HUES64 (cell line): ENCODE data around the gene CTSE.

ENCODE experiments used
- H3K27ac ChIP-seq: 2 replicates; pipeline ENCODE4 v1.7.0; 2013; ENCODE audit warnings: low read depth, low read length, inconsistent platforms
- H3K27me3 ChIP-seq: 2 replicates; pipeline ENCODE4 v1.6.1; 2013; ENCODE audit warnings: mild to moderate bottlenecking, low read length; ENCODE audit not compliant: insufficient read depth
- H3K36me3 ChIP-seq: 2 replicates; pipeline ENCODE4 v1.6.1; 2013; ENCODE audit warnings: mild to moderate bottlenecking, low read length; ENCODE audit not compliant: insufficient read depth
- H3K4me1 ChIP-seq: 2 replicates; pipeline ENCODE4 v1.6.1; 2013; ENCODE audit warnings: mild to moderate bottlenecking, low read length, moderate library complexity; ENCODE audit not compliant: insufficient read depth
- H3K4me3 ChIP-seq: 2 replicates; pipeline ENCODE4 v1.5.1; 2013; ENCODE audit warnings: mild to moderate bottlenecking, low read length, moderate library complexity
- H3K9ac ChIP-seq: 2 replicates; pipeline ENCODE4 v1.6.1; 2013; ENCODE audit warnings: mild to moderate bottlenecking, low read depth, low read length
- H3K9me3 ChIP-seq: 2 replicates; pipeline ENCODE4 v1.6.1; 2013; ENCODE audit warnings: low read depth, low read length; ENCODE audit not compliant: insufficient read depth
- WGBS: fragments of 150-250, 120-280 bp; methylation state at CpG from one replicate; pipeline ENCODE4 v1.1.7; 2013; ENCODE audit warnings: missing lambda C conversion rate; 5-methylcytosine and 5-hydroxymethylcytosine counted together

CTSE gene

DNA sequence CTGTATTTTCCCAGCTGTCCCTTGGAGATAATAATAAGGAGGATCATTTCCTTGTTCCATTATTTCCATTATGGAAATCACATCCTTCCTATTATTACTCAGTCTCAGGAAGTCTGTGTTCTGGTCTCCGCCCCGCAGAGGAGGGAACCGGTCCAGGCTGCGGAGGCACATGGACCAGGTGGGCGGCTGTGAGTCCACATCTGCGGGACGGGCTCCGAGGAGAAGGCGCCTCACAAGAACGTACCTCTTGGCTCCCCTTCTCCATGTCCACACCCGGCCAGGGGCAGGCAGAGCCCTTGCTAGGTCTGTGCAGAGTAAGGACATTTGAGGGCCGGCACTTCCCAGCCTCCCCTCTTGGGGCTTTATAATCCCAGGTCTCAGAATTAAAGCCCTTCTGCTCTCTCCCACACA is 35.1 kb downstream of the CTSE start:
- Histone ChIP-seq H3K9ac (no peak overlapping the region), H3K27me3 (no peaks in the 10 kb centered on the region), H3K9me3 (no peaks in the 10 kb centered on the region), H3K4me3 (no peak overlapping the region), H3K27ac (no peak overlapping the region), H3K4me1 (no peaks in the 10 kb centered on the region), H3K36me3 (no peaks in the 10 kb centered on the region)
- 93% methylated on average over 12 of the region's 12 CpGs for WGBS

GRCh38 chr1:205986861-205987260 is 36.8 kb downstream of the CTSE start:
- WGBS: 83% methylated on average over 1 of the region's 2 CpGs
- H3K4me3 ChIP-seq: no peak overlapping the region
- no peaks in the 10 kb centered on the region for H3K36me3 ChIP-seq
- no peaks in the 10 kb centered on the region for H3K4me1 ChIP-seq
- no peaks in the 10 kb centered on the region for H3K27me3 ChIP-seq
- no peak overlapping the region for H3K27ac ChIP-seq
- H3K9me3 ChIP-seq: no peaks in the 10 kb centered on the region
- H3K9ac ChIP-seq: no peak overlapping the region

DNA sequence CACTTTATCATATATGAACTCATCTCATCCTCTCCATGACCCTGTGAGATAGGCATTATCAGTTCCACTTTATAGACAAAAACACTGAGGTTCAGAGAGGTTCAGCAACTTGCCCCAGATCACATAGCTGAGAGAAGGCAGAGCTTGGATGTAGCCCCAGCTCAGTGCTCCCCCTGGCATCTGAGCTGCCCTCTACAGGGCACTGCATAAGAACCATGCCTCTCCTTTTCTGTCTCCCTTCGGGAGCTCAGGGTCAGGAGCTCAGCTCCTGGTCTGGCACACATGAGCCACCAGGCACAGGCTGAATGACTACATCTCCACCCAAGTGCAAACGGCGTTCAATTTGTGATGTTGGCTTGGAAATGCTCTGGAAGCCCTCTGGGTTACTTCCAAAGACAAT is 37.4 kb downstream of the CTSE start:
- no peaks in the 10 kb centered on the region for H3K27me3 ChIP-seq

DNA sequence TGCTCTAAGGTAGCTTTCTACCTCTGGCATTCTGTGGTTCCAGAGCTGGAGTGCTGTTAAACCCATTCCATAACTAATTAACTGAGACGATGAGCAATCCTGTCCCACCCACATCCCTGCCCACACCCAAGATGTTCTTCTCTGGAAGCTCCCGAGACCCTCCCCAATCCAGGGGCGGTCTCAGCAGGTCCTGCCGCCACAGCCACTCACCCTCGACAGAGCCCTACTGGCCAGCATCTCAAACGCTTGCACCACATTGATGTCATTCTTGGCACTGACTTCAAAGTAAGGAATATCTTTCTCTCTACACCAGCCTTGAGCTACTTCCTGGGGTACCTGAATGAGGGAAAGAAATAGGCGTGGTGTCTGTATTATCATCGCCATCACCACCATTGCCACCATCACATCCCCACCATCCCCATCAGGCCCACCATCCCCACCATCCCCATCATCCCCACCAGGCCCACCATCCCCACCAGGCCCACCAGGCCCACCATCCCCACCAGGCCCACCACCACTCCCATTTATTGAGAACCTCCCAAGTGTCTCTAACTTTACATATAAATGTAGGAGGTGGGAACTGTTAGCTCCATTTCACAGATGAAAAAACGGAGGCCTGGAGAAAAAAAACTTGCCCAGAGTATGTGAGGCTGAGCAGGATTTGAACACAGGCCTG is 38.2 kb downstream of the CTSE start:
- H3K9ac ChIP-seq: no peak overlapping the region
- no peaks in the 10 kb centered on the region for H3K4me1 ChIP-seq
- no peak overlapping the region for H3K27ac ChIP-seq
- no peaks in the 10 kb centered on the region for H3K9me3 ChIP-seq
- H3K36me3 ChIP-seq: no peaks in the 10 kb centered on the region
- H3K4me3 ChIP-seq: no peak overlapping the region
- WGBS: 92% methylated on average over 9 of the region's 9 CpGs
- H3K27me3 ChIP-seq: no peaks in the 10 kb centered on the region

More for the DNA sequence above, 37.4 kb downstream of the CTSE start:
- Histone ChIP-seq H3K27ac (no peak overlapping the region), H3K9me3 (no peaks in the 10 kb centered on the region), H3K36me3 (no peaks in the 10 kb centered on the region), H3K4me3 (no peak overlapping the region), H3K9ac (no peak overlapping the region), H3K4me1 (no peaks in the 10 kb centered on the region)
- 86% methylated on average over 3 of the region's 3 CpGs for WGBS

DNA sequence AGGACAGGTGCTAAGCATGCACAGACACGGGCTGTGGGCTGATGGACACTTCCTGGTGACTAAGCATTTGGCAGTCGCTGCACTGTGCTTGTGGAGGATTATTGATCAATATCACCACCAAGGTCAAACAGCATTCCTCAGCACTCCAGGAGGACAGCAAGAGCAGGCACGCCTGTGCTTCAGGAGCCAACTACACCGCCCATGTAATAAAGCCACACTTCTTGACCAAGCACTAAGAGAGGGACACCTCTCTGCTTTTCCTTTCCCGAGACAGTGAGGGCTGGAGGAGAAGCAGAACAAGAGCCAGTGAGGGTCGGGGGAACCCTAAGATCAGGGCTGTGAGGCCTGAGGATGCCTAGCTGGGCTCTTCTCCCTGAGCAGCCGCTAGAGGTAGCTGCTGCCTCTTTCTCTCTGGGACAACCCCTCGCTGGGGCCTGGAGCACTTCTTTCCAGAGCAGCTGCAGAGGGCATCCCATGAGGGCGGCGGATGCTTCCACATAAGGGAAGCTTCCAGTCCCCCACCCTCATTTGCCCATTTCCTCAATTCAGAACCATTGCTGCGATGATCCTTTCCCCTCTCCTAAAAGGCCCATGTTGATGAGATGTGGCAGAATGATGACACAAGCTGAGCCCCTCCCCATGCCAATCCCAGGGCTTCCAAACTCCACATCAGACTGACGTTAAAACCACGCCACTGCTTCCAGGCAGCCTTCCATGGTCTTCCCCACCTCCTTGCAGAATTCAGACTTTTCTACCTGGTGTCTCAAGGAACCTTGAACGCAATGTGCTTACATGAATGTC is 39.6 kb downstream of the CTSE start:
- 54% methylated on average over 14 of the region's 14 CpGs for WGBS
- Histone ChIP-seq H3K27ac (no peak overlapping the region), H3K9ac (no peak overlapping the region), H3K36me3 (no peaks in the 10 kb centered on the region), H3K4me3 (no peak overlapping the region), H3K27me3 (no peaks in the 10 kb centered on the region), H3K9me3 (no peaks in the 10 kb centered on the region), H3K4me1 (no peaks in the 10 kb centered on the region)

DNA sequence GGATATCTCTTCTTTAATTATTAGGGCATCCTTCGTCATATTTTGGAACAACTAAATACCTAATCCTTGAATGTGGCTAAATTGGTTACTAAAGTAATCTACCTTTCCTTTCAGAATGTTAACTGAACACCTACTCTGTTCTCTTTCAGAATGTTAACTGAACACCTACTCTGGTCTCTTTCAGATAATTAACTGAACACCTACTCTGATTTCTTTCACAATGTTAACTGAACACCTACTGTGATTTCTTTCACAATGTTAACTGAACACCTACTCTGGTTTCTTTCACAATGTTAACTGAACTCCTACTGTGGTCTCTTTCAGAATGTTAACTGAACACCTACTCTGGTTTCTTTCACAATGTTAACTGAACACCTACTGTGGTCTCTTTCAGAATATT is 42.4 kb downstream of the CTSE start:
- Histone ChIP-seq H3K4me1 (peaks cover 8% of the 10 kb centered on the region; the same call in 1 of the 2 replicates), H3K27ac (no peak overlapping the region), H3K9me3 (no peaks in the 10 kb centered on the region), H3K4me3 (no peak overlapping the region), H3K9ac (no peak overlapping the region), H3K27me3 (no peaks in the 10 kb centered on the region), H3K36me3 (no peaks in the 10 kb centered on the region)
- WGBS: 100% methylated on average over 1 of the region's 1 CpG

DNA sequence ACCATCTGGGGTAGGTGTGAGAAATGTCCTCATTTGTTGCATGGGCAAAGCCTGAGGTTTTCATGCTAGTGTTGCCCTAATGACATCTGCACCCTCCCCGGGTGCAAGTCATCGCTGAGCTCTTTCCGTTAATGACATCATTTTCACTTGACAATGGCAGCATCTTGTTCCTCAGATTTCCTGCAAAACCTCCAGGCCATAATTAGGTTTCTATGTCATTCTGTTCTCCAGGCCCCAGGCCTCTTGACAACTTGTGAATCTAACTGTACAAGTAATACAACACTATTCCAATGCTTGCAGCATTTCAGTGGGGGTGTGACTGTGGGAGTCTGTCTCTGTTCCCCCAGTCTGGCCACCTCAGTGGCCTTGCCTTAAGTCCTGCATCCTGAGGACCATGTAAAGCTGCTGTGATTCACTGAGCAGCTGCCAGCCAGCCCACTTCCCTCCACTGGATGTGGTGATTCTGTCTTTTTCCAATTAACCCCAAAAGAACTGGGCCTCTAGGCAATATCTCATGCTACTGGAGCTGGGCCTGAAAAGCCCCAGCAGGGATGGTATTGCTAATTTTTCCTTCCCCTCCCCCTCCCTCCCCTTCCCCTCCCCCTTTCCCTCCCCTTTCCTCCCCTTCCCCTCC is 43.3 kb downstream of the CTSE start:
- no peak overlapping the region for H3K27ac ChIP-seq
- H3K9ac ChIP-seq: no peak overlapping the region
- H3K4me1 ChIP-seq: peaks cover 8% of the 10 kb centered on the region; the same call in 1 of the 2 replicates
- 89% methylated on average over 3 of the region's 3 CpGs for WGBS
- H3K27me3 ChIP-seq: no peaks in the 10 kb centered on the region
- H3K36me3 ChIP-seq: no peaks in the 10 kb centered on the region
- no peak overlapping the region for H3K4me3 ChIP-seq
- H3K9me3 ChIP-seq: no peaks in the 10 kb centered on the region

- no peaks in the 10 kb centered on the region for H3K9me3 ChIP-seq
- no peaks in the 10 kb centered on the region for H3K27me3 ChIP-seq
- peaks cover 8% of the 10 kb centered on the region; the same call in 1 of the 2 replicates for H3K4me1 ChIP-seq
- no peaks in the 10 kb centered on the region for H3K36me3 ChIP-seq
- no peak overlapping the region for H3K27ac ChIP-seq
- H3K4me3 ChIP-seq: no peak overlapping the region
- H3K9ac ChIP-seq: no peak overlapping the region
- WGBS: 93% methylated on average over 6 of the region's 6 CpGs
Observed at GRCh38 chr1:205979301-205979700, 44.4 kb downstream of the CTSE start.

DNA sequence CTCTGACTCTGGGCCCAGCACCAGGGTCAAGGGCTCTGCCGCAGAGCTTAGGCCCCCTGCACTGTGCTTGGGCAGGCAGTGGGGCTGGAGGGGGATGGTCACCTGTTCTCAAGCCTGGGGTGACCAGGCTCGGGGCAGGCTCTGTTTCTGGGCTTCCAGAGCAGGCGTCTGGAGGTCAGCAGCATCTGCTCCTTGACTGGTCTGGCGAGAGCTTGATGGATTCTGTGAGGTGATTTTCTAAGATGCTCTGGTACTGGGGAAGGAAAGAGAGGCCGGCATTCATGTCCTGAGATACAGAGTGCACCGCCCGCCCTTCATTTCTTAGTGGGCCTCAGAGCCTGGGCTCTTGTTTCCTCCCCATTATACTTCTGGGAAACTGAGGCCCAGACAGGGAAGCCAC is 45.0 kb downstream of the CTSE start:
- Histone ChIP-seq H3K36me3 (no peaks in the 10 kb centered on the region), H3K27ac (no peak overlapping the region), H3K4me1 (peaks cover 8% of the 10 kb centered on the region; the same call in 1 of the 2 replicates), H3K9ac (no peak overlapping the region), H3K4me3 (no peak overlapping the region), H3K27me3 (no peaks in the 10 kb centered on the region), H3K9me3 (no peaks in the 10 kb centered on the region)
- 90% methylated on average over 7 of the region's 7 CpGs for WGBS

GRCh38 chr1:205977402-205978014 is 46.2 kb downstream of the CTSE start:
- no peak overlapping the region for H3K27ac ChIP-seq
- H3K36me3 ChIP-seq: no peaks in the 10 kb centered on the region
- H3K4me1 ChIP-seq: peaks cover 8% of the 10 kb centered on the region; the same call in 1 of the 2 replicates
- no peaks in the 10 kb centered on the region for H3K9me3 ChIP-seq
- no peak overlapping the region for H3K4me3 ChIP-seq
- no peak overlapping the region for H3K9ac ChIP-seq
- no peaks in the 10 kb centered on the region for H3K27me3 ChIP-seq
- 95% methylated on average over 2 of the region's 2 CpGs for WGBS
